ENCODE results near the gene GPN2.
A peak's percentile ranks its signal among the peaks of the same experiment; 100 is the strongest.

GPN2 gene

DNA sequence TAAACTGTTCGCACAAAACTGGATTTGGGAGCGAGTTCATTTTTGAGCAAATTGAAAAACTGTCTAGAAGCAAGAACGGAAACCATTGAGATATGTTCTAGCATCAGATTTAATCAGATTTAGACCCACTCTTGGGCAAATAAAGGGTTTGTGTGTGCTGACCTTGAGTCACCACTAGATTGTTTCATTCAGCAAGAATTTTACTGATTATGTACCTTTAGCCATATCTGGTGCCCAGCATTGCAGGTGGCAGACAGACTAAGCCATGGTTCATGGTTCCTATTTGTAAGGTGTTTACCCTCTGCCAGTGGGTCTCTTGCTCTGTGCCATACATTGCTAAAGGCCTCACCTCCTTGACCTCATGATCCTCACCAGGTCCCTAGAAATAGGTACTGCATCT, 32.8 kb upstream of the GPN2 start:
- ChIA-PET CTCF (no interaction called here), POLR2A (no interaction called here)
- TF ChIP-seq ZNF777 (tag by site-specific recombination; IDR thresholded peaks at IDR 0.05; ENCODE audit: borderline replicate concordance) (no peak), ZNF391 (tag by site-specific recombination; IDR thresholded peaks at IDR 0.05; ENCODE audit: borderline replicate concordance, low read depth) (no peak), ZNF16 (tag by site-specific recombination; IDR thresholded peaks at IDR 0.05; ENCODE audit: low read depth) (no peak), FEZF1 (tag by site-specific recombination; IDR thresholded peaks at IDR 0.05) (no peak), SP7 (tag by site-specific recombination; IDR thresholded peaks at IDR 0.05) (no peak), ZBTB26 (tag by site-specific recombination; optimal IDR thresholded peaks at IDR 0.05) (no peak), ZNF785 (tag by site-specific recombination; IDR thresholded peaks at IDR 0.05) (no peak)
- H3K36me3 ChIP-seq (ENCODE audit: control insufficient read depth in 2 of 2, insufficient read depth in 1 of 2, low read length in 2 of 2), result peaks cover 44 to 52% of the 10 kb centered on the region in 2 experiments
- H3K4me3 ChIP-seq (ENCODE audit: low read depth, low read length), result peak overlapping the region; percentile 10; the same call in 1 of the 2 replicates
- no peak overlapping the region; the same call in 1 of the 2 replicates for H3K27ac ChIP-seq (ENCODE audit: extremely low read depth, low read depth, low read length)
- no peaks in the 10 kb centered on the region for H3K9me3 ChIP-seq (ENCODE audit: control insufficient read depth, insufficient read depth, low read depth, low read length)
- H3K4me1 ChIP-seq (ENCODE audit: control insufficient read depth, insufficient read depth, low read length), result peaks cover 7% of the 10 kb centered on the region

- POLR2A ChIA-PET, result interaction anchor here (1.3 to 1.4 kb wide), 2 partner anchors 9 to 22 kb away, joined by 3 to 8 read pairs; partner anchors contain the start of gene GPATCH3
- Histone ChIP-seq H3K9me3 (ENCODE audit: control insufficient read depth, insufficient read depth, low read depth, low read length) (no peaks in the 10 kb centered on the region), H3K36me3 (ENCODE audit: control insufficient read depth in 2 of 2, insufficient read depth in 1 of 2, low read length in 2 of 2) (peaks cover 38 to 46% of the 10 kb centered on the region in 2 experiments; a peak in 2 of 3 replicates), H3K27ac (ENCODE audit: extremely low read depth, low read depth, low read length) (peak overlapping the region; percentile 67; the same call in 1 of the 2 replicates), H3K4me3 (ENCODE audit: low read depth, low read length) (peak overlapping the region; percentile 97), H3K4me1 (ENCODE audit: control insufficient read depth, insufficient read depth, low read length) (peaks cover 7% of the 10 kb centered on the region)
- CTCF ChIA-PET, result no interaction called here
- TF ChIP-seq ZNF513 (tag by site-specific recombination; IDR thresholded peaks at IDR 0.05) (no peak), SCRT2 (tag by site-specific recombination; IDR thresholded peaks at IDR 0.05) (peak; percentile 93), SCRT1 (tag by site-specific recombination; IDR thresholded peaks at IDR 0.05; ENCODE audit: borderline replicate concordance) (0 out of 2 replicates have a peak, but pooled peaks have one; percentile 16)
Observed at GRCh38 chr1:26922431-26922729, 32.3 kb upstream of the GPN2 start.

GRCh38 chr1:26921540-26922430, 31.7 kb upstream of the GPN2 start, which contains the start of gene NUDC:
Gene NUDC (plus strand): TSS chr1:26921743. CDS start chr1:26921849, 106 bp downstream.
- ChIA-PET CTCF (no interaction called here), POLR2A (interaction anchor here (0.6 to 1.4 kb wide), 5 partner anchors 9 to 622 kb away, joined by 3 to 8 read pairs (median 3); partner anchors contain the start of genes GPATCH3 and GPN2)
- Histone ChIP-seq H3K27ac (ENCODE audit: extremely low read depth, low read depth, low read length) (peak within 1 kb of the TSS; percentile 67), H3K9me3 (ENCODE audit: control insufficient read depth, insufficient read depth, low read depth, low read length) (no peaks in the 10 kb centered on the region), H3K4me3 (ENCODE audit: low read depth, low read length) (peak within 1 kb of the TSS; percentile 97), H3K4me1 (ENCODE audit: control insufficient read depth, insufficient read depth, low read length) (peaks cover 7% of the 10 kb centered on the region), H3K36me3 (ENCODE audit: control insufficient read depth in 2 of 2, insufficient read depth in 1 of 2, low read length in 2 of 2) (peaks cover 32 to 40% of the 10 kb centered on the region in 2 experiments; a peak in 2 of 3 replicates)
- TF ChIP-seq ZNF555 (tag by site-specific recombination; conservative IDR thresholded peaks at IDR 0.05) (no peak), KLF1 (tag by site-specific recombination; IDR thresholded peaks at IDR 0.05) (peak; percentile 42; the same call in 1 of the 2 replicates), PBX3 (CRISPR knock-in tag; IDR thresholded peaks at IDR 0.05) (peak; percentile 75; the same call in 1 of the 2 replicates), ZBTB7A (tag by site-specific recombination; IDR thresholded peaks at IDR 0.05; ENCODE audit: low read depth) (0 out of 2 replicates have a peak, but pooled peaks have one; percentile 61), KLF9 (tag by site-specific recombination; IDR thresholded peaks at IDR 0.05; ENCODE audit: low read depth) (peak; percentile 47), ZBTB17 (tag by site-specific recombination; IDR thresholded peaks at IDR 0.05) (peak; percentile 98)
- TF ChIP-seq, protein P1, sequence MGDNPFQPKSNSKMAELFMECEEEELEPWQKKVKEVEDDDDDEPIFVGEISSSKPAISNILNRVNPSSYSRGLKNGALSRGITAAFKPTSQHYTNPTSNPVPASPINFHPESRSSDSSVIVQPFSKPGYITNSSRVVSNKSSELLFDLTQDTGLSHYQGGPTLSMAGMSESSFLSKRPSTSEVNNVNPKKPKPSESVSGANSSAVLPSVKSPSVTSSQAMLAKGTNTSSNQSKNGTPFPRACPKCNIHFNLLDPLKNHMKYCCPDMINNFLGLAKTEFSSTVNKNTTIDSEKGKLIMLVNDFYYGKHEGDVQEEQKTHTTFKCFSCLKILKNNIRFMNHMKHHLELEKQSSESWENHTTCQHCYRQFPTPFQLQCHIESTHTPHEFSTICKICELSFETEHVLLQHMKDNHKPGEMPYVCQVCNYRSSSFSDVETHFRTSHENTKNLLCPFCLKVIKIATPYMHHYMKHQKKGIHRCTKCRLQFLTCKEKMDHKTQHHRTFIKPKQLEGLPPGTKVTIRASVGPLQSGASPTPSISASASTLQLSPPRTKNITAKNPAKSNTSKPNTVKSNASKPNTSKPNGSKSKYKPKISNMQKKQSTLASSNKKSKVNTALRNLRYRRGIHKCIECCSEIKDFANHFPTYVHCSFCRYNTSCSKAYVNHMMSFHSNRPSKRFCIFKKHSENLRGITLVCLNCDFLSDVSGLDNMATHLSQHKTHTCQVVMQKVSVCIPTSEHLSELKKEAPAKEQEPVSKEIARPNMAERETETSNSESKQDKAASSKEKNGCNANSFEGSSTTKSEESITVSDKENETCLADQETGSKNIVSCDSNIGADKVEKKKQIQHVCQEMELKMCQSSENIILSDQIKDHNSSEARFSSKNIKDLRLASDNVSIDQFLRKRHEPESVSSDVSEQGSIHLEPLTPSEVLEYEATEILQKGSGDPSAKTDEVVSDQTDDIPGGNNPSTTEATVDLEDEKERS (tag by site-specific recombination; IDR thresholded peaks at IDR 0.05), result no peak
- TF ChIP-seq, protein P2, sequence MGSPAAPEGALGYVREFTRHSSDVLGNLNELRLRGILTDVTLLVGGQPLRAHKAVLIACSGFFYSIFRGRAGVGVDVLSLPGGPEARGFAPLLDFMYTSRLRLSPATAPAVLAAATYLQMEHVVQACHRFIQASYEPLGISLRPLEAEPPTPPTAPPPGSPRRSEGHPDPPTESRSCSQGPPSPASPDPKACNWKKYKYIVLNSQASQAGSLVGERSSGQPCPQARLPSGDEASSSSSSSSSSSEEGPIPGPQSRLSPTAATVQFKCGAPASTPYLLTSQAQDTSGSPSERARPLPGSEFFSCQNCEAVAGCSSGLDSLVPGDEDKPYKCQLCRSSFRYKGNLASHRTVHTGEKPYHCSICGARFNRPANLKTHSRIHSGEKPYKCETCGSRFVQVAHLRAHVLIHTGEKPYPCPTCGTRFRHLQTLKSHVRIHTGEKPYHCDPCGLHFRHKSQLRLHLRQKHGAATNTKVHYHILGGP (tag by site-specific recombination; IDR thresholded peaks at IDR 0.05), result no peak
- TF ChIP-seq, protein P3, sequence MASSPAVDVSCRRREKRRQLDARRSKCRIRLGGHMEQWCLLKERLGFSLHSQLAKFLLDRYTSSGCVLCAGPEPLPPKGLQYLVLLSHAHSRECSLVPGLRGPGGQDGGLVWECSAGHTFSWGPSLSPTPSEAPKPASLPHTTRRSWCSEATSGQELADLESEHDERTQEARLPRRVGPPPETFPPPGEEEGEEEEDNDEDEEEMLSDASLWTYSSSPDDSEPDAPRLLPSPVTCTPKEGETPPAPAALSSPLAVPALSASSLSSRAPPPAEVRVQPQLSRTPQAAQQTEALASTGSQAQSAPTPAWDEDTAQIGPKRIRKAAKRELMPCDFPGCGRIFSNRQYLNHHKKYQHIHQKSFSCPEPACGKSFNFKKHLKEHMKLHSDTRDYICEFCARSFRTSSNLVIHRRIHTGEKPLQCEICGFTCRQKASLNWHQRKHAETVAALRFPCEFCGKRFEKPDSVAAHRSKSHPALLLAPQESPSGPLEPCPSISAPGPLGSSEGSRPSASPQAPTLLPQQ (tag by site-specific recombination; IDR thresholded peaks at IDR 0.05), result peak; percentile 92

Measured in HEK293 (cell line).